NOMO-1 treated with DMSO at 0.1 percent for 48 hours (cell line): Measurements from ENCODE around the gene DPYD.
"Not testable (repeated sequence)": the region's sequence is repeated elsewhere in the genome, so short reads cannot be mapped to it uniquely, and the experiment has no call there.

Source experiments
- DNase-seq: peaks from one replicate; lab custom pipeline; 2025; ENCODE audit not compliant: unreplicated experiment; lab: John Stamatoyannopoulos, UW

The DPYD gene

GRCh38 chr1:97379387-97380075, 541.3 kb downstream of the DPYD start:
- no peak for DNase-seq

DNA sequence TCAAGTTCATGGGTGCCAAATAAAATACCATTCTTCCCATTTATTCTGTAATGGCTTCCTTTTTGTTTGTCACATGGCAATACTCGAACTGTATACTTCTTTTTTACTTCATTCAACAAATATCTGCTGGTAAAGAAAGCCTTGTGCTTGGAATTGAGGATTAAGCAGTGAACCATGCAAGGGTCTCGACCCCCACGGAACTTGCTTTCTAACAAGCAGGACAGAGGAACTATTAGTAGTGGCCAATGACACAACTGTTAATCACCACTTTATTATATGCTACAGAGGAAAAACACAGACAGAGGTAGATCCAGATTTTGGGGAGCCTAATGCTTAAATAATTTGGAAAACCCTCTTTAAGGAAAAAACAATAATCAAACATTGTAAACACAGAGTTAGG, 542.2 kb downstream of the DPYD start:
- no peak for DNase-seq

DNA sequence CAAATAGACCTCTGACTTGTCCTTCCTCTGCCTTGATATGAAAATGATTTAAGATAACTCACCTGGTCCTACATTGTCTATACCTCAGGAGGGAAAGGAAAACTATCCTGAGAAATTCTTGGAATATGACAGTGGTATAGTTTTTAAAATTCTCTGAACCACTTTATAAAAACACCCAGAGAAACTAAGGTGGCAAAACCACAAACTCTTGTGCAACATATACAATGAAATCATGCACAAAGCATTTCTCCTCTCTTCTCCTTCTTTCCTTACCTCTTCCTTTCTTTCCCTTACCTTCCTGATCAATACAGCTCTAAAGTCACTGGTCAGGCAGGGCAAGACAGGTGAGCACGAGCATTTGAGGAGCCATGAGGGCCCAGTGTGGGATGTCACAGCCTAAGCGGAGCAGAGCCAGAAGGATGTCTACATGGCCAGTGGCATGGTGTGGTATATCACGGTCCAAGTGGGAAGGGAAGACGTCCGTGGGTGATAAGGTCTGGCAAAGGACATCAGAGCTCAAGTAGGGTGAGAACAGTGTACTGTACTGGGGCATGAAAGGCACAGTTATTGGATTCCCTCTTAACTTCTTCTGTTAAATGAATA, 543.3 kb downstream of the DPYD start:
- DNase-seq = no peak

DNA sequence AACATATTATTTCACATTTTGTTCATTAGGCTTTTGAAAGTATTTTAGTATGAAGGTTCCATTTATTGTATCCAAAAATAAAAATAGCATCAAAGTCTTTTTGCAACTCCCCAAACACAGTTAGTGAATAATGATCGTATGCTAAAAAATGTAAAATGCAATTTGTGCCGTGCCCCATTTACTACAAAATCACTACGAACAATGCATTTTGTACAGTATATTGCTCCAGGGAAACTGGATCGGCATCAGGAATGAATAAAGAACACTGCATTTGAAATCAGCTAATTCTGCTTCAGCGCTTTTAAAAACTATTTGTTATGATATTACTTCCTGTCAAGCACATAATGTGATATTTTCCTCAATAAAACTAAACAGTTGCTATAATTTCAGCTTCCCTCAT, 547.8 kb downstream of the DPYD start:
- no peak for DNase-seq

DNA sequence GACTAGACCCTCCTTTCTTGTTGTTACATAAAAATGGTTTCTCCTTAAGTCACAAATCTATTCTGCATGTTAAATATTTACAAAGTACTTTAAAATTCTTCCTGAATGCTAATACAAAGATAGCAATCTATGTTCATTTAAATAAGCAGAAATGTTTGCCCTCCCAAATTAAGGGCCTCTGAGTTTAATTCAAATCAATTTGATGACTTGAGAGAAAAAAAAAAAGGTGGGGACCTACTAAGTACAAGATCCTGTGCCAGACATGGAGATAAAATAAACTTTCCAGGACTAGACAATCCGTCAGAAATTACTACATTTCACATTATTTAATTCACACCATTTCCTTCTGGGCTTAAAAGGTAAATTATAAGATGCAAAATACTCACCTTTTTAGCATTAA, 548.3 kb downstream of the DPYD start:
- no peak for DNase-seq

DNA sequence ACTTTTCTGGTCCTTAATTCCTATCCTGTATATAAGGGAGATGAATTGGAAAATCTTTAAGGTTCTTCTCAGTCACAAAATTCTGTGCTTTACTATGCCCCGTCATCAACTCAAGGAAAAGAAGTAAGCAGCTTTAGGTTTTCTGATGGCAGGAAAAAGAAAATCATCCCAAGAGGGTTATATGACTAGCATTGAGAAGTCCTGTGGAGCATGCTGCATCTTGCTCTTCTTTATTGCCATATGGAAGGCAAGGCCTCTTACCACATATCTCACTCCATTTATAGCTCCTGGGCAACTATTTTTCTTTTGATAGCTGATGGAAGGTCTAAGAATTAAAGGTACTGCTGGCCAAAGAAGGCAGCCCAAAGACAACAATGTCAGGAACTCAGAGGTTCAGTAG, 552.5 kb downstream of the DPYD start:
- DNase-seq = no peak

DNA sequence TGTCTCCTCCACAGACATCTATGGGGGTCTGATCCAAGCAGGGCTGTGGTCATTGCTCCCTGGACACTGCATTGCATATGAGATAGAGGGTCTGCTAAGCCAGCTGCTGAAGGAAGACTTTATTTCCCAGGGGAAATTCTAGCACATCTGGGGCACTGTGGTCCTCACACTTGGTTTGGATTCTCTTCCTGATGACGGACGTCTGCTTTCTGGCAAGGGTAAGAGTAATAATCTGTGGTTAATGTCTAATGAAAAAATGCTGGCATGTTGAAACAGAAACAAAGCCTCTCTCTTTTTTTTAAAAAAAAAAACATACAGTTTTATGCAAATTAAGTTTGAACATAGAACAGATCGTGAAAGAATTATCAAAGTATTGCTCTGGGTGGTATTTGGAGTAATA, 553.9 kb downstream of the DPYD start:
- DNase-seq = no peak

GRCh38 chr1:97365026-97365425, 555.8 kb downstream of the DPYD start:
- no peak for DNase-seq

DNA sequence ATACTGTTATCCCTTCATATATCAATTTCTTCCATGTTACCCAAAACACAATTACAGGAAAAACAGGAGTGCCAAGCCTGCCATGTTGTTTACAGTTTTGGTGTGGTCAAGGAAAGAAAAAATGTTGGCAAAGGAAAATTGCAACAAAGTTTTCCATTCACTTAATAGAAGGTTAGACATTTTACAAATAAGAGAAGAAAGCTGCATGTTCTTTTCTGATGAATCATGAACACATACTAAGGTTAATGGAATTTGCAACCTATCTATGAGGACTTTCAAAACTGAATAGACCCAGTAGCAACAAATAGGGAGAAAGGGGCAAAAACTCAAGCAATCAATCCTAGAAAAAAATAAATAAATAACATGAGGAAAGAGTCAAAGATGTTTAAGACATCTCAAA, 556.7 kb downstream of the DPYD start:
- no peak for DNase-seq

- no peak for DNase-seq
Observed at GRCh38 chr1:97356309-97356708, 564.5 kb downstream of the DPYD start.

- no peak for DNase-seq
Observed at GRCh38 chr1:97352936-97353382, 567.9 kb downstream of the DPYD start.

DNA sequence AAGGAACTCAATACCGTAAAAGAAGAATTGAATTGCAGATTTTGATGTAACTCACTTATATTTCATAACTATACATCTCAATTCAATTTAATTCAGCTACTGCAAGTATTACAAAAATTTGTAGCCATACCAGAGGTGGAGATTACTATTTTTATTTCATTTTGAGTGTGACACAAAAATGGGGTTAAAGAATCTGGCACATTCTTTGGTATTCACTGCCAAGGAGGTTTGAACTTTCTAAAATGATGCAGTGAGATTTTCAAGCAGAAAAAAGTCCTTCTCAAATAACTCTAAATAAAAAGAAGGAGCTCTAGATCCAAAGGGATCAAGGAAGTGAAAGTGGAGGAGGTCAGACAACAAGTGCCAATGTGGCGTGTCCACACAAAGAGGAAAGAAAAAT, 569.0 kb downstream of the DPYD start:
- DNase-seq = no peak

GRCh38 chr1:97350662-97351061, 570.2 kb downstream of the DPYD start:
- DNase-seq = no peak

DNA sequence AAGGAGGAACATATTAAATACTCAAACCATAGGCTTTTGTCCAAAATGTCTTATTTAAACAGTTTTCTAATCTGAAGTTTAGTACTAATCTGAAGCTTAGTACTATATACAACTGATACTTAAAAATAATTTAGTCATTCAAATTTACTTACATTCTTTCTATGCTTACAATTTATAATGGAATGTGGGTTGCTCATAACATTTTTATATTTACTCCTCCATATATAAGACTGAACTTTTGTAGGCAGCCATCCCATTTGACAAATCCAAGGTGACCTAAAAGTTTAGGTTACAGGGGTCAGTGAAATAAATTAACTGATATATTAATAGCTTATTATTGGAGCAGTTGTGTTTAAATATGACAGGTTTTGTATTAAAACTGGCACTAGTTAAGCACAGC, 570.6 kb downstream of the DPYD start:
- DNase-seq = no peak

GRCh38 chr1:97349794-97350193, 571.0 kb downstream of the DPYD start:
- not testable (repeated sequence) for DNase-seq

DNA sequence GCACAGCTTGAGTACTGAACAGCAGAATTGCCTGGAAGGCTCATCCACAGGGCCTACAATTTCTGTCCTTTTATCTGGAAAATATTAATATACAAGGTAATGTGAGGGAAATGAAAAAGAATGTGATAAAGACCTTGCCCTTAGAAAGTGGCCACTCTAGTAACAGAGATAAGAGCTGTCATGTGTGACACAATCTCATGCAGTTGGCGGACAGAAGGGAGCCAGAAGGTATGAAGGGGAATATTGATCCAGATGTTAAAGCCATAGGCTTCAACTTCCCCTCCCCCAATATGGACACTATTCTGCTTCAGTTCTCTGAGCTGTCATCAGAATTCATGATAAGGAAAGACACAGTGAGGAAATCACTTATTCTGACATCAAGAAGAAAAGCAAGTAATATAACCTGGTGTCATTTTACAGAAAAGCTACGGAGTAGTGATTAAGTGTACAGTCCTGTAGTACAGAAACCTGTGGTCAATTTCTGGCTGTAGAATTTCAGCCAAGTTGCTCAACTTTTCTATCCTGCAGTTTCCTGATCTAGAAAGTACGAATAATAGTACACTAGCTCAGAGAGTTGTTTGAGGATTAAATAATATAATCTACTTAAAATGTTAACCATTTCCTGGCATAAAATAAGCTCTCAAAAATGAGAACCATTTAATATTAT, 572.1 kb downstream of the DPYD start:
- no peak for DNase-seq

DNA sequence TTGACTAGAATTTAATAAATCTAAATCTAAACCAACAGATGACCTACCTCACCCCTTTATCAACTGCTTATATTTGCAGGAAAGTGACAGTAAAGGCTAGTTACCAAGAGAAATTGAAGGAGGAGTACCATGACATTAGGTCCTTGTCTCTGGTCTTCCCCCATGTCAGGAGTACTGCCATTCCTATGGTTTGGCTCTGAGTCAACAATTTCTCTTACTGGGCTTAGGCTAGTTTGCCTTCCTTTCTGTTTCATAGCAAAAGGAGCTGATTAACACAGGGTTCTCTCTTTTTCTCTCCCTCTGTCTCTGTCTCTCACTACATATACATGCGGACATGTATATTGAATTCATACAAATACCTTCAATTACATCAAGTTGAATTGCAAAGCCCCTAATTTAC, 579.9 kb downstream of the DPYD start:
- DNase-seq = no peak

- no peak for DNase-seq
Observed at GRCh38 chr1:97338347-97338746, 582.5 kb downstream of the DPYD start.

GRCh38 chr1:97337250-97338030, 583.4 kb downstream of the DPYD start:
- DNase-seq = no peak

GRCh38 chr1:97334454-97334853, 586.4 kb downstream of the DPYD start:
- no peak for DNase-seq

- no peak for DNase-seq
Observed at GRCh38 chr1:97332716-97333115, 588.1 kb downstream of the DPYD start.

- DNase-seq = no peak
Observed at GRCh38 chr1:97331165-97331564, 589.7 kb downstream of the DPYD start.
